Measurements from ENCODE around the gene CELF5. TPM values are rescaled to one million over a fixed set of nuclear protein-coding genes. Genes with fewer than 3 reads are reported as not detected.
"Not testable (repeated sequence)": the region's sequence is repeated elsewhere in the genome, so short reads cannot be mapped to it uniquely, and the experiment has no call there.

CELF5 gene
- total RNA-seq, 4 donors from 2014 or later = 0.28 to 0.73 TPM; not detected in 2

DNA sequence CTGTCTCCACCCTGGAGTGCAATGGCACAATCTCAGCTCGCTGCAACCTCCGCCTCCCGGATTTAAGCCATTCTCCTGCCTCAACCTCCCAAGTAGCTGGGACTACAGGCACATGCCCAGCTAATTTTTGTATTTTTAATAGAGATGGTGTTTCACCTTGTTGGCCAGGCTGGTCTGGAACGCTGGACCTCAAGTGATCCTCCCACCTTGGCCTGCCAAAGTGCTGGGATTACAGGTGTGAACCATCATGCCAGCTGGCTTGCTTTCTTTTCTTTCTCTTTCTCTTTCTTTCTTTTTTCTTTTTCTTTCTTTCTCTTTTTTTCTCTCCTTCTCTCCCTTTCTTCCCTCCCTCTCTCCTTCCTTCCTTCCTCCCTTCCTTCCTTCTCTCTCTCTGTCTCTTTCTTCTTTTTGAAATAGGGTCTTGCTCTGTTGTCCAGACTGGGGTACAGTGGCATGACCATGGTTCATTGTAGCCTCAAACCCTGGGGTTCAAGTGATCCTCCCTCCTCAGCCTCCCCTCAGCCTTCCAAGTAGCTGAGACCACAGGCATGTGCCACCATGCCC is 108.6 kb downstream of the CELF5 start:
- no peaks in the 10 kb centered on the region for H3K36me3 ChIP-seq
- H3K4me1 ChIP-seq = peaks cover 11% of the 10 kb centered on the region in 2 donors
- no peak for DNase-seq
- intact Hi-C loops (cut with DNase I; ENCODE audit: low total_unique reads) = no loop called here
- peak overlapping the region; percentile 17 to 56 for H3K27ac ChIP-seq
- H3K4me3 ChIP-seq = no peak overlapping the region
- TF ChIP-seq POLR2A (IDR thresholded peaks at IDR 0.05) = no peak
- TF ChIP-seq, protein P1, sequence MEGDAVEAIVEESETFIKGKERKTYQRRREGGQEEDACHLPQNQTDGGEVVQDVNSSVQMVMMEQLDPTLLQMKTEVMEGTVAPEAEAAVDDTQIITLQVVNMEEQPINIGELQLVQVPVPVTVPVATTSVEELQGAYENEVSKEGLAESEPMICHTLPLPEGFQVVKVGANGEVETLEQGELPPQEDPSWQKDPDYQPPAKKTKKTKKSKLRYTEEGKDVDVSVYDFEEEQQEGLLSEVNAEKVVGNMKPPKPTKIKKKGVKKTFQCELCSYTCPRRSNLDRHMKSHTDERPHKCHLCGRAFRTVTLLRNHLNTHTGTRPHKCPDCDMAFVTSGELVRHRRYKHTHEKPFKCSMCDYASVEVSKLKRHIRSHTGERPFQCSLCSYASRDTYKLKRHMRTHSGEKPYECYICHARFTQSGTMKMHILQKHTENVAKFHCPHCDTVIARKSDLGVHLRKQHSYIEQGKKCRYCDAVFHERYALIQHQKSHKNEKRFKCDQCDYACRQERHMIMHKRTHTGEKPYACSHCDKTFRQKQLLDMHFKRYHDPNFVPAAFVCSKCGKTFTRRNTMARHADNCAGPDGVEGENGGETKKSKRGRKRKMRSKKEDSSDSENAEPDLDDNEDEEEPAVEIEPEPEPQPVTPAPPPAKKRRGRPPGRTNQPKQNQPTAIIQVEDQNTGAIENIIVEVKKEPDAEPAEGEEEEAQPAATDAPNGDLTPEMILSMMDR (IDR thresholded peaks at IDR 0.05) = no peak
- H3K9me3 ChIP-seq = no peaks in the 10 kb centered on the region
- H3K27me3 ChIP-seq = no peaks in the 10 kb centered on the region

DNA sequence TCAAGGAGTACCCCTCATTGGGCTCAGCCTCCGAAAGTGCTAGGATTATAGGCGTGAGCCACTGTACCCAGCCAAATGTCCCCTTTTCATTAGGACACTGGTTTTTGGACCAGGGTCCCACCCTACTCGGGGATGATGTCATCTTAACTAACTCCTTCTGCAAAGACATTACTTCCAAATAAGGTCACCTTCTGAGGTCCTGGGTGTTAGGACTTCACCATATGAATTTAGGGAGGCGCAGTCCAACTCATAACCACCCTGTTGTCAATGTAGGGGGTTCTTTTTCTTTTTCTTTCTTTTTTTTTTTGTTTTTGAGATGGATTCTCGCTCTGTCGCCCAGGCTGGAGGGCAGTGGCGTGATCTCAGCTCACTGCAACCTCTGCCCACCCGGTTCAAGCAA is 109.2 kb downstream of the CELF5 start:
- Histone ChIP-seq H3K36me3 (no peaks in the 10 kb centered on the region), H3K9me3 (no peaks in the 10 kb centered on the region), H3K4me1 (peaks cover 11 to 16% of the 10 kb centered on the region in 2 donors), H3K27me3 (no peaks in the 10 kb centered on the region), H3K4me3 (no peak overlapping the region), H3K27ac (peak overlapping the region; percentile 17 to 56)
- DNase-seq = no peak
- intact Hi-C loops (cut with DNase I; ENCODE audit: low total_unique reads) = no loop called here
- TF ChIP-seq, protein P1 (IDR thresholded peaks at IDR 0.05) = no peak

DNA sequence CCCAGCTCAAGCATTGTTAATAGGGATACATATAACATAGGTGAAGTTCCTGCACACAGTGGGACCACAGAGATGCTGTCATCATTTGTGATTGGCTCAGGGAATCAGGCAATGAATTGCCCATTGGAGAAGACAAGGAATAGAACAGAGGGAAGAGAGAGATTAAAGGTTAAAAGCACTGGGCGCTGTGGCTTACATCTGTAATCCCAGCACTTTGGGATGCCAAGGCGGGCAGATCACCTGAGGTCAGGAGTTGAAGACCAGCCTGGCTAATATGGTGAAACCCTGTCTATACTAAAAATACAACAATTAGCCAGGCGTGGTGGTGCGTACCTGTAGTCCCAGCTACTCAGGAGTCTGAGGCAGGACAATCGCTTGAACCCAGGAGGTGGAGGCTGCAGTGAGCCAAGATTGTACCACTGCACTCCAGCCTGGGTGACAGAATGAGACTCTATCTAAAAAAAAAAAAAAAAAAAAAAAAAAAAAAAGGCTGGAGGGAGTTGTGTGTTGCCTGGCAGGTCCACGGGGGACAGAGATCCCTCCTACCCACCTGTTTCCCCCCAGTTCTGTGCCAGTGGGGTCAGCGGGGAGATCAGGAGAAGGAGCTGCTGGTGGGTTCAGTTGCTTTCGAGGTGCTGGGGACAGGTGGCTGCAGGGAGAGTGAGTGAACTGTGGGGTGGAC is 110.4 kb downstream of the CELF5 start:
- H3K27ac ChIP-seq = peak overlapping the region; percentile 91 to 95
- H3K4me3 ChIP-seq; intact Hi-C loops (cut with DNase I; ENCODE audit: low total_unique reads); H3K36me3 ChIP-seq; H3K9me3 ChIP-seq; DNase-seq; H3K27me3 ChIP-seq: not testable (repeated sequence)
- peaks cover 11 to 17% of the 10 kb centered on the region in 2 donors for H3K4me1 ChIP-seq

DNA sequence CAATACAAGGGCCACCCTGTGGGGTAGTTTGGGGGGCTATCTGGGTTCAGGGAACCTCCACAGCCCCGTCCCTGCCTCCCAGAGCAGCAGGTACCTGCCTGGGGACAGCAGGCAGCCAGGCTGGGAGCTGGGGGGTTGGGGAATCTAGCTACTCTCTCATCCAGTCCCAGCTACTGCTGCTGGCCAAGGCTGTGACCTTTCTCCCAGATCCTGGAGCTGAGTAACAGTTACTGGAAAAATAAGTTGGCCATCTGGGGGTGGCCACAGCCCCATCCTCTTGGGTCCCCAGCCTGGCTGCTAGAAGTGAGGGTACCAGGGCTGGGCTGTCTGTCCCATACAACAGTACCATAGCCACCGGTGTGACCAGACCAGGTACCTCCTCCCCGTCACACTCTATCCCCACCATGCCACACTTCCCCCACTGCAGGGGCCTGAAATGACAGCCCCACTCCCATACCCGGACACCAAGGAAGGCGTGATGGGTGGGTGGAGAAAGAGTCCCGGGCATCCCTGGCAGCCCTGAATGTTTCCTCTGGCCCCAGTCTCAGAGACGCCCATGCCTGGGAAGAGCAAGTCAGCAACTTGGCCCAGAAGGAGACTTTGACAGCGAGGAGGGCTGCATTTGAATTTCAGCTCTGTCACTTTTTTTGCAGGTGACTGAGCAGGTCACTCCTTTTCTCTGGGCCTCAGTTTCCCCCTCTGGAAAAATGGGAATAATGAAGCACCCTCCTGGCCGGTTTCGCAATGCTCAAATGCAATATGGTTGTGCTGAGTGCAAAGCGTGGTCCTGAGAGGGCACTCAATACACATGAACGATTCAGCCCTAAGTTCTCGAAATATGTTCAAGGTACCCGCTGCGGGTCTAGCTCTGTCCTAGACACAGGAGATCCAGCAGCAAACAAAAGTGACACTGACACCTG is 111.2 kb downstream of the CELF5 start:
- H3K4me3 ChIP-seq = no peak overlapping the region

DNA sequence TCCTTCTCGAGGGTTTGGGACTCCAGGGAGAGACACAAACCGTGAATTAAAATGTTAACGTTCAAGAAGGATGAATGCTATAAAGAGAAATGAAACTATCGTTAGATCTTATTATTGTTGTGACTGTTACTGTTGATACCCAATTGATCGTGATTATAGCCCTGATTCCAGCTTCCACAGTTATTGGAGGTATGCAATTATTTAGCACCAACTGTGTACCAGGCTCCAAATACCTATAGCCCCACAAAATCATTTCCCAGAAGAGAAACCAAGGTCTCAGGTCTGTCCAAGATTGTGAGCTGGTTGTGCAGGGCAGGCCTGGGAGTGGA is 111.9 kb downstream of the CELF5 start:
- H3K27ac ChIP-seq = peak overlapping the region; percentile 91 to 95
- no peak for DNase-seq
- intact Hi-C loops (cut with DNase I; ENCODE audit: low total_unique reads) = no loop called here
- H3K4me1 ChIP-seq = peaks cover 11 to 17% of the 10 kb centered on the region in 2 donors
- H3K4me3 ChIP-seq = no peak overlapping the region
- H3K36me3 ChIP-seq = no peaks in the 10 kb centered on the region
- no peak for TF ChIP-seq POLR2A (IDR thresholded peaks at IDR 0.05)
- TF ChIP-seq, protein P1 (IDR thresholded peaks at IDR 0.05) = no peak
- no peaks in the 10 kb centered on the region for H3K27me3 ChIP-seq
- H3K9me3 ChIP-seq = no peaks in the 10 kb centered on the region

More for the DNA sequence above, 111.2 kb downstream of the CELF5 start:
- TF ChIP-seq, protein P1 (IDR thresholded peaks at IDR 0.05) = no peak
- no peak for TF ChIP-seq POLR2A (IDR thresholded peaks at IDR 0.05)
- Histone ChIP-seq H3K27me3 (no peaks in the 10 kb centered on the region), H3K9me3 (no peaks in the 10 kb centered on the region), H3K4me1 (peaks cover 11 to 17% of the 10 kb centered on the region in 2 donors), H3K36me3 (no peaks in the 10 kb centered on the region), H3K27ac (peak overlapping the region; percentile 91 to 95)
- intact Hi-C loops (cut with DNase I; ENCODE audit: low total_unique reads) = no loop called here
- peak; percentile 54 to 65 for DNase-seq
